Epithelial cell of prostate (primary cell): ENCODE measurements around the gene KRT20.
"Not testable (repeated sequence)": the region's sequence is repeated elsewhere in the genome, so short reads cannot be mapped to it uniquely, and the experiment has no call there.

Experiments used
- DNase-seq: peaks from one replicate; pipeline ENCODE4 v3.0.0-alpha.2; 2011; ENCODE audit warnings: low read depth, low spot score
- H3K27ac ChIP-seq: fragments of 450-650 bp; 2 replicates; pipeline ENCODE4 v1.5.1; 2017; ENCODE audit warnings: mild to moderate bottlenecking

KRT20 gene

GRCh38 chr17:40884708-40885512 is at the start of gene KRT20:
Gene KRT20 (minus strand): TSS chr17:40885242. CDS start chr17:40885185, 57 bp downstream.
- DNase-seq = no peak

DNA sequence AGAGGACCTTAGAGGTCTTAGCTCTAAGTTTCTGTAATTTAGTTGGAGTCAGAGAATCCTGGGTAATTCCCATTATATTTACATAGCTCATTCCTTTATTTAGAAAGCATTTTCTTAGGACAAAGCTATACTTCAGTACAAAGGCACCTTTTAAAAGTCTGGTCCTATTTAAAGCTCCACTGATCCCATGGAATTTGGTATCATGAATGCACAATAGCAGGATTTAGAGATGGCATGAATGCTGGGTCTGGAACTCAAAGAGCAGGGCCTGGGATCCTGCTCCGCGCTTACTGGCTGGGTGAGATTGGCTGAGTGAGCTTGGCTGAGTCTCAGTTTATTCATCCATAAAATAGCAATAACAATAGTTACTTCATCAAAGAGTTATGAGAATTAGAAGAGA is 47.6 kb upstream of the KRT20 start:
- DNase-seq = no peak
- H3K27ac ChIP-seq = peak overlapping the region; percentile 73

More at GRCh38 chr17:40884708-40885512, at the start of gene KRT20:
- no peak within 1 kb of the TSS for H3K27ac ChIP-seq

DNA sequence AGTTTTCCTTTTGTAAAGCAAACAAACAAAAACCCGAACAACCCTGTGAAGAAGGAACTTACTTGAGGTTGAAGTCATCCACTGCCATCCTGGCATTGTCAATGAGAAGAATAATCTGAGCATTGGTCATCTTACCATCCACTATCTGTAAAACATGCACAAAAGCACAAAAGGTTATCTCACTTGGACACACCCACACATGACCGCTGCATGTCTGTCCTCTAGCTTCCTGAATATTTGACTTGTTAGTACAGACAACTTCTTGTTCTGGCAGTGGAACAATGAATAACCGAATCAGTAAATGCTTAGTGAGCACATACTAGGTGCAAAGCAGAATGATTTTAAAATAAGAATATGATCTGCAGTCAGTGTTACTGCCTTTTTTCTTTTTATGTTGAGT is 46.3 kb upstream of the KRT20 start:
- DNase-seq = no peak

DNA sequence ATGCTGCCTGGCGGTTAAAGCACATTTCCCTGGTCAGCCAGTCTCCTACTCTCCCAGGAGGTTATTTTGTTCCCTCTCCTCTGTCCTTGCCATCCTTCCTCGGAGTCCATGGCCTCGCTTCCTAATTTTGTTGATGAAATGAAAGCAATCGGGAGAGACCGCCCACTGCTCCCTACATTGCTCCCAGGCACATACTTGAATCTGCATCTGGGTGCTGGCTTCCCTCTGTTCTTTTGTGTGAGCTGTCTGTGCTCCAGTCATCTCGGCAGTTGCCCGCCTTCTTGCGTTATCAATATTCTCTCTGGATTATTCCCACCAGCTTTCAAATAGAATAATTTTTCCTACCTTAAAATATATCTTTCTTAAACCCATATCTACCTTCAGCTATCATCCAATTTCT is 41.3 kb upstream of the KRT20 start:
- DNase-seq = no peak
- H3K27ac ChIP-seq = no peak overlapping the region

More for the DNA sequence above, 46.3 kb upstream of the KRT20 start:
- peak overlapping the region; percentile 23 for H3K27ac ChIP-seq

- DNase-seq = peak; percentile 62
- peak overlapping the region; percentile 76 for H3K27ac ChIP-seq
Observed at GRCh38 chr17:40922239-40922638, 37.2 kb upstream of the KRT20 start.

GRCh38 chr17:40921026-40921425 is 36.0 kb upstream of the KRT20 start:
- no peak for DNase-seq
- H3K27ac ChIP-seq = peak overlapping the region; percentile 76

DNA sequence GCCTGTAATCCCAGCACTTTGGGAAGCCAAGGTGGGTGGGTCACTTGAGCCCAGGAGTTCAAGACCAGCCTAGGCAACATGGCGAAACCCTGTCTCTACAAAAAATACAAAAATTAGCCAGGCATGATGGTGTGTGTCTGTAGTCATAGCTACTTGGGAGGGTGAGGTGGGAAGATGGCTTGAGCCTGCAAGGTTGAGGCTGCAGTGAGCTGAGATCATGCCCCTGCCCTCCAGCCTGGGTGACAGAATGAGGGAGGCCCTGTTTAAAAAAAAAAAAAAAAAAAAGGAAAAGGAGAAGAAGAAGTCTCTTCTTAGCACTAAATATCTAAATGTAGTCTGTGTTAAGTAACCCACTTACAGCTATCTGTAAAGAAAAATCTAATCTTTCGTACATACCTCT is 32.1 kb upstream of the KRT20 start:
- peak overlapping the region; percentile 98 for H3K27ac ChIP-seq
- not testable (repeated sequence) for DNase-seq

GRCh38 chr17:40916366-40916765 is 31.3 kb upstream of the KRT20 start:
- no peak for DNase-seq
- peak overlapping the region; percentile 98 for H3K27ac ChIP-seq

GRCh38 chr17:40915721-40916256 is 30.7 kb upstream of the KRT20 start:
- peak; percentile 78 for DNase-seq
- H3K27ac ChIP-seq = peak overlapping the region; percentile 98

DNA sequence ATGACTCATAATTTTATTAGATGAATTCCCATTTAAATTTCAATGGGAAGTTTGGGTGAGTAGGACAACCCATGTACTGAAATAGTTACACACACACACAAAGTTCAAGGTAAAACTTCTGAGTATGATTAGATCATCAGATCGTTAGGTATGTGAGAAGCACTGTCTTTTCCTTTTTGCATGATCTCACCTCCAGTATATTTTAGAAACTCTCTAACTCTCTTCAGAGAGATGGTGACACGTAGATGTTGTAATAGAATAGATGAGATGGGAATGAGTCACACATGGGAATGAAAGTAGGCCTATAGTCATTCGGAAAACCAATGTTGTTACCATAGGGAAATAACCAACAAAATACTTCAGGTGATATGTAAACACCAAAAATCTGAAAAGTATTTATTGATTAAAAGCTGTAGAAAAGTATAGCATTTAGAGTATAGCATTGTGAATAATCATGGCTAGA is 30.2 kb upstream of the KRT20 start:
- peak; percentile 99 for DNase-seq
- peak overlapping the region; percentile 98 for H3K27ac ChIP-seq

DNA sequence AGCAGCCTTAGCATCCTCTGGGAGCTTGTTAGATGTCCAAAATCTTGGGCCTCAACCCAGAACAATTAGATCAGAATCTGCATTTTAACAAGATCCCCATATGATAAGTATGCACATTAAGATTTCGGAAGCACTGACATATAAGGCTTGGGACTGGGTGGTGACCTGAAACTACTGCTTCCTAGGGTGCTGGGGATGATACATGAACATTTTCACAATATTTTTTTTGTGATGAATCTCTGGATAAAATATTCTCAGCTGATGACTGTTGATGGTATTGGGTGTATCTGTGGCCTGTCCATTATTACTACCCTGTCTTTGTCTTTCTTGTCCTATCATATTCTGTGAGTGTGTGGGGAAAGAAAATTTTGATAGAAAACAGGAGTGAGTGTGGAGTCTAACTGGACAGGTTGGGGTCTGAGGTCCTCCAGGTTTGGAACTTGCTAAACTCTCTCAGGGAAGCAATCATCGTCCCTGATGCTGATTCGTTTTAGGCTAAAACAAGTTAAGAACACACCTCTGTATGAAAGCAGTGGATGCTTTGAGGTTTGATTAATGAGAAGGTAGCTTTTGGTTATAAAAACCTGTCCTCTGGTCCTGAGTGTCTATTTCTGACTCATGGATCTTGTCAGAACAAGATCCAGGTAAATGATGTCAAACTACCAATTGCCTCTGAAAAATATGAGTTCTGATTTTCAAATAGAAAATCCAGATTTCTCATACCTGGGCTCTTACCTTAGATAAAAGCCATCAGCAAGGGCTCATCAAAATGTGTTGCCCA is 29.2 kb upstream of the KRT20 start:
- peak; percentile 73 for DNase-seq
- peak overlapping the region; percentile 98 for H3K27ac ChIP-seq

DNA sequence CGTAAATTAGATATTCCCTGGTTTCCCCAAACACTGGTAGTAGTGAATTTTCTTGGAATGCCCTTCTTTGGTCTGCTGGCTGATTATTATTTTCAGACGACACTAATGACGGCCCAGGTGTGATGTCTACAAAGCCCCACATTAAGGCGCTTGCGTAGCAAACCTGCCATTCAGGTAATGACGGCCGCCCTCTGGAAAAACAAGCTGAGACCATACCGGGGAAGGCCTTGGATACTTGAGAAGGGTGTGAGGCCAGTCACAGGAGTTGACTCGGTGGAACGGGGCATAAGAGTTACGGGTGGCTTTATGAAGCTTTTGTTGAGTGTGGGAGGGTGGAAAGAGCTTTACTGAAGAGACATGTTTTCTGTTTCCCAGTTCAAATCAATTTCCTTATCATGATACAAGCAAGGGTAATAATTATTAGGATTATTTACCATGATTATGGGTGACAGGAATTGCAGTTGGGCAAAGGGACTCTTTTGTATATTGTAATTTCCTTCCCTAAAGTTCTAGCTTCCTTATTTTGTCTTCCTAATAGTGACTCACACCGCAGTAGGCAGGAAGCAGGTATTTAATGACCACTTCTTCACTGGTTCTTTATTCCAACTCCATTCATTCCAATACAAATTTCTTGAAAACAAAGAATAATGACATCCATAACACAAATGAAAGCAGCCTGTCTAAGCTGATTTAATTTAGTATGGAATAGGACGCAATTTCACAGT is 27.6 kb upstream of the KRT20 start:
- no peak for DNase-seq
- peak overlapping the region; percentile 98 for H3K27ac ChIP-seq

GRCh38 chr17:40910441-40910841 is 25.4 kb upstream of the KRT20 start:
- peak; percentile 61 for DNase-seq
- H3K27ac ChIP-seq = peak overlapping the region; percentile 98

GRCh38 chr17:40909755-40910154 is 24.7 kb upstream of the KRT20 start:
- peak; percentile 87 for DNase-seq
- H3K27ac ChIP-seq = peak overlapping the region; percentile 98

- H3K27ac ChIP-seq = peak overlapping the region; percentile 98
Observed at GRCh38 chr17:40909351-40909750, 24.3 kb upstream of the KRT20 start.

GRCh38 chr17:40906613-40907012 is 21.6 kb upstream of the KRT20 start:
- DNase-seq = no peak
- no peak overlapping the region for H3K27ac ChIP-seq

More at GRCh38 chr17:40909351-40909750, 24.3 kb upstream of the KRT20 start:
- DNase-seq = peak; percentile 90

DNA sequence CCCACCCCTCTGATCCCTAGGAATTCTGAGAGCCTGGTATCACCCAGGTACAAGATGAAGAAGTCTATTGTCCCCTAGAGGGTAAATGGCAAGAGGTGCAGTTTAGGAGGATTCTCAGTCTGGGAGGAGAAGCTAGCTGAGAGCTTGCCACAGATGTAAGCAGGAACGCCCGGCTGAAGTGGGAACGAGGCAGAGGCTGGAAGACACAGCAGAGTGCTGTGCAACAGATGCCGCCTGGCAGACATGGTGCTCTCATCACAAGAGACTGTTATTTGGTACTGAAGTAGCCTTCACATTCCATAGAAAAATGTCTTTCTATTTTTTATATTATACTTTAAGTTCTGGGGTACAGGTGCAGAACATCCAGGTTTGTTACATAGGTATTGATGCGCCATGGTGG is 20.3 kb upstream of the KRT20 start:
- no peak overlapping the region for H3K27ac ChIP-seq
- no peak for DNase-seq

DNA sequence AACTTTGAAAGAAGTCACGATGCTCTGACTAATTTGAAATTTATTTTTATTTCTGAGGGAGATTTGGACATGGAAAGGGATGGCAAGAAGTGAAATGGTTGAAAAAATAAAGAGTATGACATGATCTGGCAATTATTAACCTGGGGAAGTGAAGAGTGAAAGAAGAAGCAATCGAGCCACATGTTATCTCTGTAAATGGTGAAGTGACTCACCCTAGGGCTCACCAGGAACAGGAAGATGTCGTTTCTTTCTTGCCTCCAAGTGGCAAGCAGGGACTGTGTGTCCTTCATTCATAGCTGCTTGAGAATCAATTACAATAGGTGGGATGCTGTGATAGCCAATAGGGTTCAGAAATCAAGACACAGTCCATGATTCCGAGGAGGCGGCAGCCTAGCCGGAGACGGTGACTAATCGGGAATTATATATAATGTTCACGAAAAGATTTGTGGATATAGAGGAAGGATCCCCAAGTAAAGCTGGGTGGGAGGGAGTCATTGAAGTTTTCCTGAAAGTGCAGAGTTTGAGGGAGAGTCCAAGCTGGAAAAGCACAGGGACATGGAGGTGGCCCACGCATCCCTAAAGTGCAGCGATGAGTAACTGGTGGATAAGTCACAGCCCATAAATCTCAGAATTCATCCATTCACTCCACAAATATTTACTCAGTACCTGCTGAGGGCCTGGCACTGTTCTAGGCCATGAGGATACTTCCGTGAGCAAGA is 18.2 kb upstream of the KRT20 start:
- DNase-seq = peak; percentile 93
- peak overlapping the region; percentile 97 for H3K27ac ChIP-seq

GRCh38 chr17:40902498-40902897 is 17.5 kb upstream of the KRT20 start:
- H3K27ac ChIP-seq = peak overlapping the region; percentile 97
- no peak for DNase-seq
